22Rv1 (cell line): Measurements from ENCODE around the gene WWC1.

Experiments used
- CTCF ChIP-seq: fragments of 450-650 bp; IDR thresholded peaks from 2 replicates; pipeline ENCODE4 v1.5.1; 2017; ENCODE audit warnings: mild to moderate bottlenecking
- ZFX ChIP-seq: fragments of 450-650 bp; IDR thresholded peaks from 2 replicates; pipeline ENCODE4 v1.6.1; 2017; ENCODE audit warnings: antibody characterized with exemption, borderline replicate concordance

- TF ChIP-seq CTCF, result no peak
- no peak for TF ChIP-seq ZFX
These were observed 102.3 kb downstream of the WWC1 start for GRCh38 chr5:168393773-168394172.
